Heart right ventricle (tissue), 16 donors: ENCODE results near the gene DTD1. TPM values are rescaled to one million over a fixed set of nuclear protein-coding genes. Genes with fewer than 3 reads are reported as not detected.

Source experiments
- ATAC-seq, 8 donors: fragments of 200-7000 bp; cut with Tn5 transposase; one replicate each; pipeline ENCODE4 v1.9.1; 2020; ENCODE audit warnings: mild to moderate bottlenecking in 8 of 8, moderate library complexity in 8 of 8, moderate number of reproducible peaks in 1 of 8
- DNase-seq, 2 donors: peaks; one replicate each; pipeline ENCODE4 v3.0.0-alpha.2; 2020
- H3K27ac ChIP-seq, 10 donors: fragments of 200-600 bp; sonication (generic) in 2 of 10; one replicate each; pipeline versions ENCODE4 v1.5.0 to v1.8.0; 2020 to 2022; ENCODE audit warnings: mild to moderate bottlenecking in 3 of 10
- H3K27me3 ChIP-seq, 7 donors: fragments of 200-600 bp; one replicate each; pipeline ENCODE4 v1.8.0; 2021 to 2022; ENCODE audit warnings: mild to moderate bottlenecking in 2 of 7
- H3K36me3 ChIP-seq, 9 donors: fragments of 200-600 bp; sonication (generic) in 1 of 9; one replicate each; pipeline versions ENCODE4 v1.5.0 to v1.8.0; 2020 to 2022; ENCODE audit warnings: mild to moderate bottlenecking in 2 of 9
- H3K4me1 ChIP-seq, 9 donors: fragments of 200-600 bp; sonication (generic) in 1 of 9; one replicate each; pipeline versions ENCODE4 v1.5.0 to v1.8.0; 2020 to 2022; ENCODE audit warnings: mild to moderate bottlenecking in 4 of 9
- H3K4me3 ChIP-seq, 10 donors: fragments of 200-600 bp; sonication (generic) in 2 of 10; one replicate each; pipeline versions ENCODE4 v1.5.0 to v1.8.0; 2020 to 2022; ENCODE audit warnings: mild to moderate bottlenecking in 7 of 10, moderate library complexity in 2 of 10
- H3K9me3 ChIP-seq, 11 donors: fragments of 200-600 bp in 10 of 11; sonication (generic) in 2 of 11; one replicate each; pipeline versions ENCODE4 v1.5.0 to v1.8.0; 2013 to 2022; ENCODE audit warnings: mild to moderate bottlenecking in 2 of 11, control low read depth in 1 of 11, moderate library complexity in 1 of 11
- WGBS, 2 donors: extraction: QIAGEN DNeasy Blood & Tissue Kit; methylation state at CpG; one replicate each; pipeline ENCODE4 v1.1.7; 2013; ENCODE audit warnings: inconsistent platforms in 1 of 2; 5-methylcytosine and 5-hydroxymethylcytosine counted together
- intact Hi-C, 10 donors: fragments of 100-400 bp; cut with DNase I; formaldehyde crosslinking; loops; one replicate each; pipeline versions ENCODE4 v1.11.1 to v1.14.2; 2022
- polyA plus RNA-seq, 2 donors: library from polyadenylated mRNA; stranded (reverse); fragments of 200-250 nt; gene quantifications; one replicate each; pipeline ENCODE4 v1.2.3, GENCODE V29; 2013
- total RNA-seq, 10 donors: library from RNA; stranded (reverse); fragmentation: NEBNext Ultra II Directional in 3 of 10; extraction: Animal tissue kit (Norgen Biotek cat#: 25700) in 3 of 10; gene quantifications; one replicate each; pipeline versions ENCODE4 v1.2.1 to v1.2.4, GENCODE V29; 2021 to 2023
- TF ChIP-seq, protein P1 (sequence below), 9 donors: fragments of 200-600 bp; sonication (generic) in 2 of 9; IDR thresholded peaks; one replicate each; pipeline versions ENCODE4 v1.5.0 to v1.8.0; 2021 to 2022; ENCODE audit warnings: antibody characterized with exemption in 9 of 9, mild to moderate bottlenecking in 5 of 9, moderate library complexity in 1 of 9
- donor health status: Arrhythmogenic right ventricular cardiomyopathy.
- donor health status: ischemic (EF 13 %, LVEDD 7.1; RV severe dilation, severe dysfunction).
- donor health status: healthy with polysubstance abuse.
- donor health status: DM: no; HTN: yes; CAD: no.
- donor health status: DM: no; HTN: no; CAD: no.
- donor health status: ischemic (EF 25% LVEDD 6.9; RV normal size, moderate dysfunction).
- donor health status: ischemic (EF 25% LVEDD 5.7; RV mildly dilated, moderate dysfunction).
- donor health status: healthy.
- donor health status: DM: yes; HTN: yes; CAD: no.
- donor health status: Ischemic cardiomyopathy.
- donor health status: ischemic (EF 35%, LVEDD 5.7; RV mildly dilated, moderate dysfunction).
- donor health status: nonischemic (EF 11% LVEDD 7.7; RV severe dilation, severe dysfunction).
- donor health status: DM: yes; HTN: yes; CAD: no.
- donor health status: PGD.
- donor health status: ischemic (EF 29% LVEDD 5.4; RV normal size, mild dysfunction).
- donor health status: nonischemic (EF 23%, LVEDD 6.1; RV moderate dilation, normal function).

Gene DTD1
- total and polyA plus RNA-seq, 12 donors = 5.2 to 31.9 (median 14.3) TPM

DNA sequence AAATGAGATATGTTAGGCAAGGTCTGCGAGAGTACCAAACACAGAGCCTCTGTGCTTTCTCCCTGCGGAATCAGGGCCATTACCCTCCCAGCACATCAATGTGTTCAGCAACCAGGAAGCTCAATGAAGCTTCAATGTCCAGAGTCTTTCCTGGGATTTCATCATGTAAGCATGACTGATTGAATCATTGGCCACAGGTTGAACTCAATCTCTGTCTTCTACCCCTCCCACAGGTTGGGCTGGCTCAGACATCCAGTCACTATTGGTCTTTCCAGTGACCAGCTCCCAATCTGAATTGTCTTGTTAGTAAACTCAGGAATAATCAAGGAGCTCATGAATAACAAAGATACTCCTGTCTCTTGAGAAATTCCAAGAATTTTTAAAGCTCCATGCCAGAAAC lies 2.7 kb upstream of the DTD1 start:
- peaks cover 0 to 19% (median 8%) of the 10 kb centered on the region in 9 donors for H3K4me1 ChIP-seq
- H3K4me3 ChIP-seq = no peak overlapping the region
- 88 to 92% methylated on average over 2 of the region's 2 CpGs for WGBS, 2 donors
- intact Hi-C loops = loop anchor here in 1 of 10 donors (5.0 kb wide), 1 partner anchor 1077 kb away; no protein-coding TSS in a partner anchor
- H3K36me3 ChIP-seq = no peaks in the 10 kb centered on the region
- no peak for DNase-seq
- no peak overlapping the region for H3K27ac ChIP-seq
- peaks cover 0 to 5% (median 0%) of the 10 kb centered on the region in 11 donors for H3K9me3 ChIP-seq
- no peak for ATAC-seq
- TF ChIP-seq, protein P1, sequence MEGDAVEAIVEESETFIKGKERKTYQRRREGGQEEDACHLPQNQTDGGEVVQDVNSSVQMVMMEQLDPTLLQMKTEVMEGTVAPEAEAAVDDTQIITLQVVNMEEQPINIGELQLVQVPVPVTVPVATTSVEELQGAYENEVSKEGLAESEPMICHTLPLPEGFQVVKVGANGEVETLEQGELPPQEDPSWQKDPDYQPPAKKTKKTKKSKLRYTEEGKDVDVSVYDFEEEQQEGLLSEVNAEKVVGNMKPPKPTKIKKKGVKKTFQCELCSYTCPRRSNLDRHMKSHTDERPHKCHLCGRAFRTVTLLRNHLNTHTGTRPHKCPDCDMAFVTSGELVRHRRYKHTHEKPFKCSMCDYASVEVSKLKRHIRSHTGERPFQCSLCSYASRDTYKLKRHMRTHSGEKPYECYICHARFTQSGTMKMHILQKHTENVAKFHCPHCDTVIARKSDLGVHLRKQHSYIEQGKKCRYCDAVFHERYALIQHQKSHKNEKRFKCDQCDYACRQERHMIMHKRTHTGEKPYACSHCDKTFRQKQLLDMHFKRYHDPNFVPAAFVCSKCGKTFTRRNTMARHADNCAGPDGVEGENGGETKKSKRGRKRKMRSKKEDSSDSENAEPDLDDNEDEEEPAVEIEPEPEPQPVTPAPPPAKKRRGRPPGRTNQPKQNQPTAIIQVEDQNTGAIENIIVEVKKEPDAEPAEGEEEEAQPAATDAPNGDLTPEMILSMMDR (IDR thresholded peaks at IDR 0.05) = no peak
- H3K27me3 ChIP-seq = no peaks in the 10 kb centered on the region

DNA sequence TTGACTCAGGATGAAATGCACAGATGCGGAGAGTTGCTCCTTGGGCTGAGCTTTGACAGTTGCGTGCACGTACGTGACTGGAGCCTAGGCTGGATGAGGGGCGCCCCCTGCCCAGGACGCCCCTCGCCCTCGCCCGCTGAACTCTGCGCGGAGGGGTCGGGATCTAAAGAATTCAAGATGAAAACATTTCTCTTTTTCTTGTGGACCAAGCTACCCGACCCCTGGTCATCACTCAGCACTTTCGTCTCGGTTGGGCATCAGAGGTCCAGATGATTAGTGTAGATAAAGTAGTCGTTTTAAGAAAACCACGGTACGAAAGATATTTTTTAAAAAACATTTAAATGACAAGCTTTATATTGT lies 700 bp downstream of the DTD1 start:
- intact Hi-C loops = loop anchor here in 1 of 10 donors (5.0 kb wide), 1 partner anchor 1074 kb away; no protein-coding TSS in a partner anchor
- Histone ChIP-seq H3K36me3 (peaks cover 0 to 3% (median 0%) of the 10 kb centered on the region in 9 donors), H3K4me1 (peaks cover 0 to 19% (median 8%) of the 10 kb centered on the region in 9 donors), H3K4me3 (peak overlapping the region; percentile 44 to 98 (median 78)), H3K27ac (peak overlapping the region in 9 of 10 donors; percentile 40 to 88 (median 83)), H3K27me3 (no peaks in the 10 kb centered on the region), H3K9me3 (peaks cover 0 to 5% (median 0%) of the 10 kb centered on the region in 11 donors)
- TF ChIP-seq, protein P1 (IDR thresholded peaks at IDR 0.05) = no peak
- 7 to 11% methylated on average over 18 of the region's 18 CpGs for WGBS, 2 donors
- ATAC-seq (peak in 1 of 8 donors; percentile 6), DNase-seq (no peak)

DNA sequence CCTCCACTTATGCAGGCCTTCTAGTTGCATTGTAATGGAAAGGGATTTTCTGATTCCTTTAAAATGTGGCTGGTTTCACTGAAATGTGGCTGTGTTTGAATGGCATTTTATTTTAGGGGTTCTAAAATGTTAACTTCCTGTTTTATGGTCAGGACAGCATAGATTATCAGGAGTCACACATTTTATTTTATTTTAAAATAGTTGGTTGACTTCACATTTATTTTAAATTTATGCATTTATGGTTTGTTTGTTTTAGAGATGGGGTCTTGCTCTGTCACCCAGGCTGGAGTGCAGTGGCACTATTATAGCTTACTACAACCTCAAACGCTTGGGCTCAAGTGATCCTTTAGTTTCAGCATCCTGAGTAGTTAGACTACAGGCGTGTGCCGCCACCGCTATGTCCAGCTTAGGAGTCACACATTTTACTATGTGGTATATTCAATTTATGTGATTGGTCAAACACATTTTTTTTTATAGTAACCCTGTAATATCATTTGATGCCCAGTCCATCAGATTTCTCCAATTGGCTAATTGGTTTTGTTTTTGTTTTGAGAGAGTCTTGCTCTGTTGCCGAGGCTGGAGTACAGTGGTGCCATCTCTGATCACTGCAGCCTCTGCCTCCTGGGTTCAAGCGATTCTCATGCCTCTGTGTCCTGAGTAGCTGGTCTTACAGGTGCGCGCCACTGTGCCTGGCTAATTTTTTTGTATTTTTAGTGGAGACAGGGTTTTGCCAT lies 2.3 kb downstream of the DTD1 start:
- TF ChIP-seq, protein P1 (IDR thresholded peaks at IDR 0.05) = no peak
- intact Hi-C loops = loop anchor here in 1 of 10 donors (5.0 kb wide), 1 partner anchor 1072 kb away; no protein-coding TSS in a partner anchor
- H3K4me1 ChIP-seq = peaks cover 0 to 19% (median 8%) of the 10 kb centered on the region in 9 donors
- H3K36me3 ChIP-seq = peaks cover 0 to 18% (median 0%) of the 10 kb centered on the region in 9 donors
- no peaks in the 10 kb centered on the region for H3K27me3 ChIP-seq
- peaks cover 0 to 5% (median 0%) of the 10 kb centered on the region in 11 donors for H3K9me3 ChIP-seq
- no peak overlapping the region for H3K27ac ChIP-seq
- ATAC-seq (no peak), DNase-seq (no peak)
- no peak overlapping the region for H3K4me3 ChIP-seq
- WGBS, 2 donors = 90% methylated on average over 8 of the region's 8 CpGs

DNA sequence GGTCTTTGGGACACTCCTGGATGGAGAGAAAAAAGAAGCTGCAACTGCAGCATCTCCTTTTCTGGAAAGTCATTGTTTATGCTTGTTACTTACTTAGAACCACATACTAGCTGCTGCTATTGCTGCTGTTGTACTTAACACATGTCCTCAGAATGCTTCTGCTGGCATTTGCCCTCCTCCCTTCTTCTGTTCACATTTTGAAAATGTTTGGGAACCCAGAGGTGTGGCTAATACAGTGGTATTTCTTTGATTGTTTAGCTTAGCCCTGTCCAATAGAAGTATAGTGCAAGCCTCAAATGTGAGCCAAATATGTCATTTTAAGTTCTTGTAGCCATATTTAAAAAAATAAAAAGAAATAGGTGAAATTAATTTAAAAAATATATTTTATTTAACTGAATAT lies 8.4 kb downstream of the DTD1 start:
- H3K27ac ChIP-seq = no peak overlapping the region
- intact Hi-C loops = no loop called here
- H3K4me3 ChIP-seq = no peak overlapping the region
- no peaks in the 10 kb centered on the region for H3K27me3 ChIP-seq
- H3K36me3 ChIP-seq = peaks cover 0 to 71% (median 19%) of the 10 kb centered on the region in 9 donors
- TF ChIP-seq, protein P1 (IDR thresholded peaks at IDR 0.05) = no peak
- no peaks in the 10 kb centered on the region for H3K4me1 ChIP-seq
- ATAC-seq (no peak), DNase-seq (no peak)
- H3K9me3 ChIP-seq = peaks cover 0 to 5% (median 0%) of the 10 kb centered on the region in 11 donors
